Measurements from ENCODE around the gene G3BP1.

G3BP1 gene

DNA sequence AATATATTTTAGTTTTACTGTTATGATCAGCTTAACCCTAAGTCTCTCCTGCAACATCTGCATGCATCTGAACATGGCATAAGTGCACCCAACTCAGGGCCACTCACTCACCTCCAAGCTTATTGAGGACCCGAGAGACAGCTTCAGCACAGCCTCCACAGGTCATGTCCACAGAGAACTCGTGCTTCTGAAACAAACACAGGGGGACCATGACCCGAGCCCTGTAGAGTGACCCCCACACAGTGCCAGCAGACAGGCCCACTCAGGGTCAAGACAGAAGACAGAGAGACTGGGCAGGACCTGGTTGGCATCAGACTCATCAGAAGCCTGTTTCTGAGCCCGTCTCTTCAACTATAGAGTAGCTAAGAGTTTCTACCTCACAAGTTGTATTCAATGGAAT, 20.2 kb upstream of the G3BP1 start:
- H3K27ac ChIP-seq (ENCODE audit: low read depth, low read length): no peak overlapping the region
- no peak overlapping the region for H3K23ac ChIP-seq (ENCODE audit: low read length)
- DNase-seq: no peak
- H3K27me3 ChIP-seq (ENCODE audit: insufficient read depth, low read length): no peaks in the 10 kb centered on the region
- H3K4me3 ChIP-seq (ENCODE audit: low read depth, low read length): no peak overlapping the region
- H2AK5ac ChIP-seq (ENCODE audit: low read length): no peak overlapping the region
- H4K12ac ChIP-seq (ENCODE audit: low read depth, low read length): no peak overlapping the region
- H3K9me3 ChIP-seq (ENCODE audit: insufficient read depth, low read depth, low read length): no peaks in the 10 kb centered on the region
- H3K4ac ChIP-seq (ENCODE audit: low read depth, low read length): no peak overlapping the region
- H3K4me1 ChIP-seq (ENCODE audit: control insufficient read depth in 1 of 2, insufficient read depth in 2 of 2, low read length in 2 of 2): peaks cover 0 to 3% of the 10 kb centered on the region in 2 experiments
- H4K91ac ChIP-seq (ENCODE audit: low read depth, low read length): no peak overlapping the region
- H2BK120ac ChIP-seq (ENCODE audit: insufficient read depth, low read length, poor library complexity): no peak overlapping the region
- H3K79me1 ChIP-seq (ENCODE audit: low read length): no peaks in the 10 kb centered on the region
- H4K8ac ChIP-seq (ENCODE audit: low read depth, low read length): no peak overlapping the region
- H3K4me2 ChIP-seq (ENCODE audit: low read length): no peak overlapping the region
- no peak overlapping the region for H3K14ac ChIP-seq (ENCODE audit: low read length)
- no peak overlapping the region for H3K9ac ChIP-seq (ENCODE audit: low read length)
- H3K79me2 ChIP-seq (ENCODE audit: control insufficient read depth, insufficient read depth, low read length, poor library complexity): no peaks in the 10 kb centered on the region
- H2BK12ac ChIP-seq (ENCODE audit: low read length): no peak overlapping the region
- H3K36me3 ChIP-seq (ENCODE audit: control insufficient read depth in 1 of 2, insufficient read depth in 2 of 2, low read length in 2 of 2): peaks cover 2 to 4% of the 10 kb centered on the region in 2 experiments
- no peak overlapping the region for H3K18ac ChIP-seq (ENCODE audit: low read length)
- no CpG with 5 or more reads among the region's 4 CpGs for WGBS (ENCODE audit: extremely low coverage, insufficient coverage, insufficient read length)
- H2AFZ ChIP-seq (ENCODE audit: insufficient read depth, low read length, poor library complexity): no peak overlapping the region
- no peak overlapping the region for H2BK5ac ChIP-seq (ENCODE audit: low read depth, low read length, poor library complexity)

DNA sequence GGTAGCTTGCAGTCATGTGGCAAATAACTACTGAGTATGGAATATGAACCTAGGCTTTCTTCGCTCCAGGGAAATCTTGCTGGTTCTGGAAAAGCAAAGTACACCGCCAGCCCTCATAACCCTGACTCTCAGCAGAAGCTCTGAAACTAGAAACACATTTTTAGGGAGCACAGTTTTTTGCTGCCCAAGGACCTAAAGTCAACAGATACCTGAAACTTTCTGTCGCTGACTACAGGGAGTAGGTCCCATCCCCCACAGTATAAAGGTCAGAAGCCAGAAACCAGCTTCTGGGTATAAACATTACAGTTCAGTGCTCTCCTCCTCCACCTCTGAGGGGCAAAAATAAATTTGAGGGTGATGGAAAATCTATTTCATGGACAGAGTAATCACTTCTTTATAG, 16.4 kb upstream of the G3BP1 start:
- peaks cover 2% of the 10 kb centered on the region in 2 experiments for H3K36me3 ChIP-seq (ENCODE audit: control insufficient read depth in 1 of 2, insufficient read depth in 2 of 2, low read length in 2 of 2)
- H4K8ac ChIP-seq (ENCODE audit: low read depth, low read length): no peak overlapping the region
- H3K18ac ChIP-seq (ENCODE audit: low read length): no peak overlapping the region
- H3K9me3 ChIP-seq (ENCODE audit: insufficient read depth, low read depth, low read length): no peaks in the 10 kb centered on the region
- peaks cover 7% of the 10 kb centered on the region for H3K79me1 ChIP-seq (ENCODE audit: low read length)
- no peak overlapping the region for H3K23ac ChIP-seq (ENCODE audit: low read length)
- H2BK120ac ChIP-seq (ENCODE audit: insufficient read depth, low read length, poor library complexity): no peak overlapping the region
- WGBS (ENCODE audit: extremely low coverage, insufficient coverage, insufficient read length): no CpG with 5 or more reads among the region's 3 CpGs
- peaks cover 4% of the 10 kb centered on the region for H3K79me2 ChIP-seq (ENCODE audit: control insufficient read depth, insufficient read depth, low read length, poor library complexity)
- no peak overlapping the region for H4K12ac ChIP-seq (ENCODE audit: low read depth, low read length)
- H2AK5ac ChIP-seq (ENCODE audit: low read length): no peak overlapping the region
- no peak overlapping the region for H3K4ac ChIP-seq (ENCODE audit: low read depth, low read length)
- no peak overlapping the region for H4K91ac ChIP-seq (ENCODE audit: low read depth, low read length)
- no peak overlapping the region for H2BK12ac ChIP-seq (ENCODE audit: low read length)
- no peak overlapping the region for H3K14ac ChIP-seq (ENCODE audit: low read length)
- H3K4me1 ChIP-seq (ENCODE audit: control insufficient read depth in 1 of 2, insufficient read depth in 2 of 2, low read length in 2 of 2): peaks cover 10 to 17% of the 10 kb centered on the region in 2 experiments
- H2BK5ac ChIP-seq (ENCODE audit: low read depth, low read length, poor library complexity): no peak overlapping the region
- no peak overlapping the region for H3K4me2 ChIP-seq (ENCODE audit: low read length)
- H3K4me3 ChIP-seq (ENCODE audit: low read depth, low read length): no peak overlapping the region
- H3K27me3 ChIP-seq (ENCODE audit: insufficient read depth, low read length): no peaks in the 10 kb centered on the region
- H3K27ac ChIP-seq (ENCODE audit: low read depth, low read length): no peak overlapping the region
- DNase-seq: no peak
- H2AFZ ChIP-seq (ENCODE audit: insufficient read depth, low read length, poor library complexity): no peak overlapping the region
- no peak overlapping the region for H3K9ac ChIP-seq (ENCODE audit: low read length)

DNA sequence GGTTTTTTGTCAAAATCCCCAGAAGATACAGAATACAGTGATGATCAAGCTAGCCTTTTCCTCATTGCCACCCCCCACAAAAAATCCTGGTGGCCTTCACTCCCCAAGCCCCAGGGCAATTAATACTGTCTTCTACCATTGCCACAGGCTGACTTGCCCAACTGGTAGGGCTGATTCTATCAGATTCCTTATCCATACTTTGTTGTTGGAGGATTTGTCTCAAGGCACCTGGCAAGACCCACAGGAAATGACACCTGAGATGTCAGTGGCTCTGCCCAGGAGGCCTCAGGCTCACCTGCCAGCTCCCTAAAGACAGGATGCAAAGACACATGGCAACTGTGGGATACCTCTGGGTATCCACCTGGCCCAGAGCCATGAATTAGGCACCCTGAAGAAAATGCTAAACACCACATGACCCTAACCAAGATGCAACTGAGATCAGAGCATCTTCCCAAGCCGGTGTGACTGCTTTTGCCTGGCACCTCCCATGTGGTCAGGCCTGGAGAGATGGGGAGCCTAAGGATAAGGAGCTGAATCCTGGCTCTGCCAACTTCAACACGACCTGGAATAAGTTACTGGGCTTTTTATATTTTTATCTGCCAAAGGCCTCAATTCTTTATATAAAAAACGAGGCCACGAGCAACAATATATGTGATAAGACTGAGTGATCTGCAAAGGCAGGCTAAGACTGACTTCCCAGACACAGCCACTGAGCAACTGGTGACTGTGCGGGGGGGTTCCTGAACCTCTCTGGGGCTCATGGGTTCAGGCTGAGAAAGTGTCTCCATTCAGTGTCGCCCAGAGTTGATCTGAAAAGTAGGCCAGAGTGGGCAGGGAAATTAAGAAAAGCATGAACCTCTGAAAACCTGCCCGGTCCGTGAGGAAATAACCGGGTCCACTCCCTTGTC, 14.3 kb upstream of the G3BP1 start:
- DNase-seq: peak in 1 of 2 donors; percentile 6
- Histone ChIP-seq H2AK5ac (ENCODE audit: low read length) (no peak overlapping the region), H3K79me1 (ENCODE audit: low read length) (peaks cover 7% of the 10 kb centered on the region)

DNA sequence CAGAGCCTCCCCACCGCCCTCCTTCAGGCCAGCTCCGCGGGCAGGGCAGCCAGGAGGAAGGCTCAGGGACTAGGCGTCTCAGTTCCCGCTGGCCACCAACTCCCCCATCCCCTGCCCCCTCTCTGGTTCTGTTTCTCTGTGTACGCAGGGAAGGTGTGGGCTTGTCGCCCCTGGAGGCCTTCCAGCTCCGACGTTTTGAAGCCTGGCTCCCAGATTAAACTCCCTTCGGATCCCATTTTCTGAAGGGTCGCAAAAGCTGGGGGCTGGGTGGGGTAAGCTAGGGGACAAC, 13.7 kb upstream of the G3BP1 start:
- WGBS (ENCODE audit: extremely low coverage, insufficient coverage, insufficient read length): no CpG with 5 or more reads among the region's 11 CpGs

More for the DNA sequence above, 14.3 kb upstream of the G3BP1 start:
- Histone ChIP-seq H3K4me3 (ENCODE audit: low read depth, low read length) (peak overlapping the region; percentile 80), H3K36me3 (ENCODE audit: control insufficient read depth in 1 of 2, insufficient read depth in 2 of 2, low read length in 2 of 2) (peaks cover 2% of the 10 kb centered on the region in 2 experiments), H4K91ac (ENCODE audit: low read depth, low read length) (peak overlapping the region; percentile 25), H3K27ac (ENCODE audit: low read depth, low read length) (peak overlapping the region; percentile 21), H3K4me1 (ENCODE audit: control insufficient read depth in 1 of 2, insufficient read depth in 2 of 2, low read length in 2 of 2) (peaks cover 10 to 17% of the 10 kb centered on the region in 2 experiments), H4K12ac (ENCODE audit: low read depth, low read length) (no peak overlapping the region), H3K79me2 (ENCODE audit: control insufficient read depth, insufficient read depth, low read length, poor library complexity) (peaks cover 4% of the 10 kb centered on the region), H3K9ac (ENCODE audit: low read length) (peak overlapping the region; percentile 75), H3K14ac (ENCODE audit: low read length) (peak overlapping the region; percentile 33), H2BK12ac (ENCODE audit: low read length) (no peak overlapping the region), H3K23ac (ENCODE audit: low read length) (no peak overlapping the region), H2AFZ (ENCODE audit: insufficient read depth, low read length, poor library complexity) (no peak overlapping the region), H2BK5ac (ENCODE audit: low read depth, low read length, poor library complexity) (no peak overlapping the region), H3K4me2 (ENCODE audit: low read length) (peak overlapping the region; percentile 72), H3K27me3 (ENCODE audit: insufficient read depth, low read length) (no peaks in the 10 kb centered on the region), H3K9me3 (ENCODE audit: insufficient read depth, low read depth, low read length) (no peaks in the 10 kb centered on the region), H2BK120ac (ENCODE audit: insufficient read depth, low read length, poor library complexity) (peak overlapping the region; percentile 57), H3K4ac (ENCODE audit: low read depth, low read length) (peak overlapping the region; percentile 30), H3K18ac (ENCODE audit: low read length) (no peak overlapping the region), H4K8ac (ENCODE audit: low read depth, low read length) (no peak overlapping the region)
- no CpG with 5 or more reads among the region's 9 CpGs for WGBS (ENCODE audit: extremely low coverage, insufficient coverage, insufficient read length)

More for the DNA sequence above, 13.7 kb upstream of the G3BP1 start:
- Histone ChIP-seq H2BK120ac (ENCODE audit: insufficient read depth, low read length, poor library complexity) (peak overlapping the region; percentile 65), H3K4me2 (ENCODE audit: low read length) (peak overlapping the region; percentile 72), H3K79me1 (ENCODE audit: low read length) (peaks cover 7% of the 10 kb centered on the region), H2BK12ac (ENCODE audit: low read length) (no peak overlapping the region), H3K36me3 (ENCODE audit: control insufficient read depth in 1 of 2, insufficient read depth in 2 of 2, low read length in 2 of 2) (peaks cover 0 to 2% of the 10 kb centered on the region in 2 experiments), H2AFZ (ENCODE audit: insufficient read depth, low read length, poor library complexity) (peak overlapping the region; percentile 12), H3K14ac (ENCODE audit: low read length) (peak overlapping the region; percentile 33), H4K12ac (ENCODE audit: low read depth, low read length) (no peak overlapping the region), H4K8ac (ENCODE audit: low read depth, low read length) (peak overlapping the region; percentile 63), H3K4ac (ENCODE audit: low read depth, low read length) (peak overlapping the region; percentile 30), H3K23ac (ENCODE audit: low read length) (no peak overlapping the region), H3K4me1 (ENCODE audit: control insufficient read depth in 1 of 2, insufficient read depth in 2 of 2, low read length in 2 of 2) (peaks cover 10 to 17% of the 10 kb centered on the region in 2 experiments), H3K4me3 (ENCODE audit: low read depth, low read length) (peak overlapping the region; percentile 80), H3K27ac (ENCODE audit: low read depth, low read length) (peak overlapping the region; percentile 21), H3K9ac (ENCODE audit: low read length) (peak overlapping the region; percentile 75), H2BK5ac (ENCODE audit: low read depth, low read length, poor library complexity) (peak overlapping the region; percentile 23), H3K18ac (ENCODE audit: low read length) (peak overlapping the region; percentile 22), H3K79me2 (ENCODE audit: control insufficient read depth, insufficient read depth, low read length, poor library complexity) (peaks cover 4% of the 10 kb centered on the region), H3K9me3 (ENCODE audit: insufficient read depth, low read depth, low read length) (no peaks in the 10 kb centered on the region), H2AK5ac (ENCODE audit: low read length) (no peak overlapping the region), H3K27me3 (ENCODE audit: insufficient read depth, low read length) (no peaks in the 10 kb centered on the region), H4K91ac (ENCODE audit: low read depth, low read length) (peak overlapping the region; percentile 25)
- DNase-seq: peak in 1 of 2 donors; percentile 24

All from trophoblast cell (in vitro differentiated cells and primary cell).